GM23248 (cell line): ENCODE results near the gene GTF2H3.

Experiments
- EZH2 ChIP-seq: fragments of 200-600 bp; sonication (generic); IDR thresholded peaks from 2 replicates; pipeline ENCODE4 v1.6.1; 2018; ENCODE audit warnings: antibody characterized with exemption, mild to moderate bottlenecking; ENCODE audit not compliant: insufficient read depth, poor library complexity, severe bottlenecking
- EZH2phosphoT487 ChIP-seq: fragments of 200-600 bp; sonication (generic); IDR thresholded peaks from 2 replicates; pipeline ENCODE4 v1.6.1; 2018; ENCODE audit warnings: antibody characterized with exemption, moderate library complexity, mild to moderate bottlenecking, low read depth; ENCODE audit not compliant: insufficient read depth

DNA sequence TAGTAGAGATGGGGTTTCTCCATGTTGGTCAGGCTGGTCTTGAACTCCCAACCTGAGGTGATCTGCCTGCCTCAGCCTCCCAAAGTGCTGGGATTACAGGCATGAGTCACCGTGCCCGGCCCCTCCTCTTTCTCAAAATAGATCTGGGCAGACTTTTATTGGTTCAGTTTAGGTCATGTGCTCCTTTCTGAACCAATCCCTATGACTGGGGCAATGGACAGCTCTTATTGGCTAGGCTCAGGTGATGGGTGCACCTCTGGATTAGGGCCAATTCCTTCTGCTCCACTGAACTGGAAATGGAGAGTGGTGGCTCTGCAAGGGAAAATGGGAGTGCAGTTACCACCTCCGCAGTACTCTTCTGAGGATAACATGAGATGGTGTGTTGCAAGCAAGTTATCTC lies 72.3 kb downstream of the GTF2H3 start:
- TF ChIP-seq EZH2phosphoT487 (no peak), EZH2 (no peak)
